T-cell (primary cell): ENCODE data around the gene SCCPDH. TPM values are rescaled to one million over a fixed set of nuclear protein-coding genes. Genes with fewer than 3 reads are reported as not detected.

Experiments
- ATAC-seq, 4 experiments: fragments of 200-7000 bp in 3 of 4; fragments of 150-1000 bp in 1 of 4; cut with Tn5 transposase; replicated peaks in 1 of 4; 1 replicate in 3 of 4; 2 replicates in 1 of 4; pipeline ENCODE4 v1.10.0; 2021; ENCODE audit warnings: moderate library complexity in 3 of 4, mild to moderate bottlenecking in 2 of 4, moderate number of reproducible peaks in 1 of 4
- CTCF ChIA-PET, 2 donors: fragments of 300-600 bp; sonication (Branson Sonifier 250); formaldehyde crosslinking; loops; one replicate each; lab custom pipeline; 2022; ENCODE audit warnings: antibody characterized with exemption in 2 of 2; lab: Charles Lee
- POLR2A ChIA-PET, 2 donors: fragments of 300-600 bp; sonication (Branson Sonifier 250); formaldehyde crosslinking; loops; one replicate each; lab custom pipeline; 2022; ENCODE audit warnings: antibody characterized with exemption in 2 of 2; lab: Charles Lee
- DNase-seq, 35 experiments: peaks; one replicate each; pipeline versions ENCODE4 v3.0.0 to v3.0.0-alpha.2; 2013 to 2023
- H3K27ac ChIP-seq: one replicate; pipeline ENCODE4 v1.5.1; 2013; ENCODE audit warnings: low read length
- H3K27me3 ChIP-seq, 2 experiments: replicated peaks in 1 of 2; 1 replicate in 1 of 2; 2 replicates in 1 of 2; pipeline versions ENCODE4 v1.6.1 to v1.7.0; 2013; ENCODE audit warnings: low read length in 1 of 2, mixed read lengths in 1 of 2; ENCODE audit not compliant: control insufficient read depth in 2 of 2, insufficient read depth in 2 of 2; ENCODE audit errors: extremely low read depth in 1 of 2
- H3K36me3 ChIP-seq, 2 donors: 1 replicate in 1 of 2; 2 replicates in 1 of 2; pipeline versions ENCODE4 v1.6.1 to v1.7.0; 2013; ENCODE audit warnings: low read length in 1 of 2; ENCODE audit not compliant: control insufficient read depth in 2 of 2, insufficient read depth in 1 of 2; ENCODE audit errors: extremely low read depth in 1 of 2
- H3K4me1 ChIP-seq, 2 experiments: 1 replicate in 1 of 2; 2 replicates in 1 of 2; pipeline versions ENCODE4 v1.6.1 to v1.7.0; 2013; ENCODE audit warnings: low read length in 2 of 2, mixed read lengths in 1 of 2; ENCODE audit not compliant: insufficient read depth in 2 of 2, control insufficient read depth in 1 of 2; ENCODE audit errors: extremely low read depth in 1 of 2
- H3K4me3 ChIP-seq, 2 donors: 1 replicate in 1 of 2; 2 replicates in 1 of 2; pipeline versions ENCODE4 v1.5.1 to v1.7.0; 2013; ENCODE audit warnings: mild to moderate bottlenecking in 2 of 2, low read length in 1 of 2, moderate library complexity in 1 of 2; ENCODE audit not compliant: control insufficient read depth in 1 of 2; ENCODE audit errors: extremely low read depth in 1 of 2
- H3K9me3 ChIP-seq: 2 replicates; pipeline ENCODE4 v1.7.0; 2013
- H3K27ac Mint-ChIP-seq, 2 donors: one replicate each; pipeline ENCODE4 v1.8.0; 2020 to 2021; ENCODE audit warnings: mild to moderate bottlenecking in 2 of 2, mixed read lengths in 2 of 2
- H3K27me3 Mint-ChIP-seq, 2 donors: one replicate each; pipeline ENCODE4 v1.8.0; 2021 to 2022; ENCODE audit warnings: mixed read lengths in 2 of 2
- H3K36me3 Mint-ChIP-seq: one replicate; pipeline ENCODE4 v1.8.0; 2021; ENCODE audit warnings: mixed read lengths
- H3K4me1 Mint-ChIP-seq, 3 donors: one replicate each; pipeline ENCODE4 v1.8.0; 2020 to 2022; ENCODE audit warnings: mixed read lengths in 3 of 3, mild to moderate bottlenecking in 1 of 3
- H3K4me3 Mint-ChIP-seq, 3 donors: one replicate each; pipeline ENCODE4 v1.8.0; 2020 to 2022; ENCODE audit warnings: mild to moderate bottlenecking in 3 of 3, mixed read lengths in 3 of 3, moderate library complexity in 3 of 3
- H3K9me3 Mint-ChIP-seq, 3 donors: one replicate each; pipeline ENCODE4 v1.8.0; 2020 to 2022; ENCODE audit warnings: mixed read lengths in 3 of 3
- WGBS: methylation state at CpG from one replicate; pipeline ENCODE4 v1.1.5; 2013; ENCODE audit warnings: missing lambda C conversion rate; ENCODE audit not compliant: insufficient coverage; 5-methylcytosine and 5-hydroxymethylcytosine counted together
- total RNA-seq, 35 experiments: library from RNA in 6 of 35; stranded (reverse) in 6 of 35; fragments of 120-200 nt in 1 of 35; gene quantifications; one replicate each; pipeline versions ENCODE4 v1.2.1 to v1.2.4 and lab custom pipeline; 2013 to 2026

SCCPDH gene
- 1 to 10 TPM; 3.7 to 6.2 (median 4.5) TPM for total RNA-seq
- 4.0 TPM for total RNA-seq (2013)
- total RNA-seq (lab: John Stamatoyannopoulos, UW), result 4.0 to 53.7 (median 7.7) reads per million in 29 experiments

GRCh38 chr1:246724016-246724730 is at the start of gene SCCPDH:
Gene SCCPDH, plus strand, starts transcription at chr1:246724409. Its CDS starts 14 bp downstream, at chr1:246724423.
- Mint-ChIP-seq H3K4me3 (peak within 1 kb of the TSS; percentile 82 to 91 (median 86)), H3K27ac (peak within 1 kb of the TSS; percentile 60 to 61), H3K4me1 (peaks cover 8 to 11% (median 9%) of the 10 kb centered on the region in 3 donors), H3K36me3 (peaks cover 18% of the 10 kb centered on the region), H3K9me3 (peaks cover 5 to 19% (median 16%) of the 10 kb centered on the region in 3 donors), H3K27me3 (peaks cover 0 to 5% of the 10 kb centered on the region in 2 donors)
- ChIA-PET POLR2A (interaction anchor here in 1 of 2 donors (0.6 kb wide), 1 partner anchor 352 kb away, joined by 5 read pairs; no protein-coding TSS in a partner anchor), CTCF (interaction anchor here in 1 of 2 donors (0.8 kb wide), 1 partner anchor 226 kb away, joined by 3 read pairs; no protein-coding TSS in a partner anchor)
- Histone ChIP-seq H3K27ac (no peak within 1 kb of the TSS), H3K27me3 (peaks cover 0 to 19% of the 10 kb centered on the region in 2 experiments), H3K9me3 (no peaks in the 10 kb centered on the region), H3K4me3 (peak within 1 kb of the TSS; percentile 45 to 91), H3K4me1 (peaks cover 4 to 11% of the 10 kb centered on the region in 2 experiments), H3K36me3 (no peaks in the 10 kb centered on the region)
- ATAC-seq (peak; percentile 92 to 93 (median 93)), DNase-seq (peak; percentile 18 to 71 (median 48))
- WGBS, result under 1% methylated on average over 78 of the region's 89 CpGs

GRCh38 chr1:246677842-246678241 is 46.4 kb upstream of the SCCPDH start:
- Mint-ChIP-seq H3K4me1 (no peaks in the 10 kb centered on the region), H3K27ac (no peak overlapping the region), H3K36me3 (peaks cover 28% of the 10 kb centered on the region), H3K4me3 (no peak overlapping the region), H3K9me3 (peaks cover 0 to 14% (median 6%) of the 10 kb centered on the region in 3 donors), H3K27me3 (no peaks in the 10 kb centered on the region)
- ATAC-seq (no peak), DNase-seq (no peak)
- ChIA-PET CTCF (no interaction called here), POLR2A (no interaction called here)
- no peak overlapping the region for H3K4me3 ChIP-seq
- no peak overlapping the region for H3K27ac ChIP-seq
- WGBS, result no CpG with 5 or more reads among the region's 2 CpGs
- H3K4me1 ChIP-seq, result no peaks in the 10 kb centered on the region
- H3K36me3 ChIP-seq, result peaks cover 0 to 1% of the 10 kb centered on the region in 2 donors
- no peaks in the 10 kb centered on the region for H3K9me3 ChIP-seq
- H3K27me3 ChIP-seq, result no peaks in the 10 kb centered on the region

GRCh38 chr1:246678816-246679793 is 45.1 kb upstream of the SCCPDH start:
- no peaks in the 10 kb centered on the region for H3K9me3 ChIP-seq
- ATAC-seq (no peak), DNase-seq (no peak)
- Mint-ChIP-seq H3K4me1 (no peaks in the 10 kb centered on the region), H3K9me3 (peaks cover 0 to 11% (median 6%) of the 10 kb centered on the region in 3 donors), H3K27me3 (no peaks in the 10 kb centered on the region), H3K4me3 (no peak overlapping the region), H3K27ac (no peak overlapping the region), H3K36me3 (peaks cover 19% of the 10 kb centered on the region)
- 89% methylated on average over 13 of the region's 18 CpGs for WGBS
- H3K4me3 ChIP-seq, result no peak overlapping the region
- no peaks in the 10 kb centered on the region for H3K4me1 ChIP-seq
- H3K27me3 ChIP-seq, result no peaks in the 10 kb centered on the region
- ChIA-PET POLR2A (no interaction called here), CTCF (no interaction called here)
- H3K36me3 ChIP-seq, result no peaks in the 10 kb centered on the region
- no peak overlapping the region for H3K27ac ChIP-seq

GRCh38 chr1:246679794-246680177 is 44.4 kb upstream of the SCCPDH start:
- H3K27me3 ChIP-seq, result no peaks in the 10 kb centered on the region
- ChIA-PET CTCF (no interaction called here), POLR2A (no interaction called here)
- 100% methylated on average over 1 of the region's 1 CpG for WGBS
- peaks cover 16% of the 10 kb centered on the region for H3K36me3 Mint-ChIP-seq
- H3K4me1 Mint-ChIP-seq, result no peaks in the 10 kb centered on the region
- ATAC-seq, result no peak
- no peaks in the 10 kb centered on the region for H3K9me3 ChIP-seq
- no peak overlapping the region for H3K27ac ChIP-seq
- H3K27ac Mint-ChIP-seq, result no peak overlapping the region
- peaks cover 0 to 7% (median 5%) of the 10 kb centered on the region in 3 donors for H3K9me3 Mint-ChIP-seq
- no peak overlapping the region for H3K4me3 ChIP-seq
- H3K27me3 Mint-ChIP-seq, result no peaks in the 10 kb centered on the region
- no peak overlapping the region for H3K4me3 Mint-ChIP-seq
- H3K36me3 ChIP-seq, result no peaks in the 10 kb centered on the region
- no peaks in the 10 kb centered on the region for H3K4me1 ChIP-seq
- DNase-seq, result no peak

GRCh38 chr1:246680190-246680589 is 44.0 kb upstream of the SCCPDH start:
- ChIA-PET POLR2A (no interaction called here), CTCF (no interaction called here)
- Mint-ChIP-seq H3K27me3 (no peaks in the 10 kb centered on the region), H3K4me1 (no peaks in the 10 kb centered on the region), H3K27ac (no peak overlapping the region), H3K36me3 (peaks cover 12% of the 10 kb centered on the region), H3K9me3 (peaks cover 0 to 2% (median under 1%) of the 10 kb centered on the region in 3 donors), H3K4me3 (no peak overlapping the region)
- Histone ChIP-seq H3K27ac (no peak overlapping the region), H3K4me1 (no peaks in the 10 kb centered on the region), H3K27me3 (no peaks in the 10 kb centered on the region), H3K4me3 (no peak overlapping the region), H3K9me3 (no peaks in the 10 kb centered on the region), H3K36me3 (no peaks in the 10 kb centered on the region)
- DNase-seq, result no peak
- ATAC-seq, result no peak
- WGBS, result 97% methylated on average over 6 of the region's 8 CpGs

GRCh38 chr1:246680696-246681130 is 43.5 kb upstream of the SCCPDH start:
- H3K9me3 Mint-ChIP-seq, result no peaks in the 10 kb centered on the region
- CTCF ChIA-PET, result interaction anchor here in 1 of 2 donors (0.7 kb wide), 1 partner anchor 62 kb away, joined by 3 read pairs; no protein-coding TSS in a partner anchor
- ATAC-seq, result no peak
- DNase-seq, result no peak
- Histone ChIP-seq H3K9me3 (no peaks in the 10 kb centered on the region), H3K27ac (no peak overlapping the region), H3K4me1 (no peaks in the 10 kb centered on the region), H3K4me3 (no peak overlapping the region), H3K36me3 (no peaks in the 10 kb centered on the region), H3K27me3 (no peaks in the 10 kb centered on the region)
- peak overlapping the region in 1 of 2 donors; percentile 15 for H3K27ac Mint-ChIP-seq
- H3K4me3 Mint-ChIP-seq, result no peak overlapping the region
- H3K27me3 Mint-ChIP-seq, result no peaks in the 10 kb centered on the region
- H3K36me3 Mint-ChIP-seq, result peaks cover 9% of the 10 kb centered on the region
- H3K4me1 Mint-ChIP-seq, result no peaks in the 10 kb centered on the region
- WGBS, result 95% methylated on average over 5 of the region's 10 CpGs
- POLR2A ChIA-PET, result no interaction called here
